Activated CD4-positive, alpha-beta T cell treated with anti-CD3 and anti-CD28 coated beads, Interleukin-2, amount 50 U/mL, for 24 hours (primary cell): ENCODE results near the gene CSGALNACT2.
"Not testable (repeated sequence)": the region's sequence is repeated elsewhere in the genome, so short reads cannot be mapped to it uniquely, and the experiment has no call there.

ENCODE experiments used
- DNase-seq, 2 donors: peaks; one replicate each; pipeline ENCODE4 v3.0.0-alpha.2; 2020; ENCODE audit warnings: low read depth in 1 of 2, low spot score in 1 of 2

Gene CSGALNACT2

DNA sequence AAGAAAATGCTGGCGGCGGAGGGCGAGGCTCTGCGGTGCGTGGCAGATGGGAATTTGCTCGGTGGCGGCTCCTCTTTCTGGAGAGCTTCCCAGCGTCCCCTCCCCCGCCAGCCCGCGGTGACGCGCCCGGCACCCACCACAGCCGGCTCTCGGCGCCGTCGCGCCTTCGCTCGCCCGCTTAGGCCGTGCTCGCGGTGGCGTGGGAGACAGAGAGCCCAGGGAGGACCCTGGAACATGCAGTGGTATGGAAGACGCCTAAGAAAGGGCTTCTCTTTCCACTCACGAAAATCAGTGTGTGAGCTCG is 576 bp upstream of the CSGALNACT2 start:
- DNase-seq = no peak

DNA sequence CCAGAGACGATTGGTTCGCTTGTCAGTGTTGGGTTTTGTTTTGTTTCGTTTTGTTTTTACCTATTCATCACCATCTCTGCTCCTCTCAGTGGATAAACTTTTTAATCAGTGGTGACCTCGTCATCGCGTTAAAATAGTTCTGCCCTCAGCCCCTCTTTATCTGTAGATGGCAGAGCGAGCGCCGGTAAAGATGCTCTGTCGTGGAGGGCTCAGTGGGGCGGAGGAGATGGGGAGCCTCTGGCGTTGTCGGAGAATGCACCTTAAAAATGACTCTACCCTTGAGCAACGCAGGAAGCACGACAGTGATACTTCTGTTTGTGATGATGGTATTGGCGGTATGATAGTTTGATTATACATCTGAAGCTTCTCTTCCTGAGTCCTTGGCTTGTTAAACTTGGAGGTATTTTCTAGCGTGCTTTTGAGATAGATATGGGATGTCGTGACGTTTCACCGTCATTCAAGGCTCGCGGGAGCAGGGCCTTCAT is 554 bp downstream of the CSGALNACT2 start:
- DNase-seq = peak in 1 of 2 donors; percentile 44

DNA sequence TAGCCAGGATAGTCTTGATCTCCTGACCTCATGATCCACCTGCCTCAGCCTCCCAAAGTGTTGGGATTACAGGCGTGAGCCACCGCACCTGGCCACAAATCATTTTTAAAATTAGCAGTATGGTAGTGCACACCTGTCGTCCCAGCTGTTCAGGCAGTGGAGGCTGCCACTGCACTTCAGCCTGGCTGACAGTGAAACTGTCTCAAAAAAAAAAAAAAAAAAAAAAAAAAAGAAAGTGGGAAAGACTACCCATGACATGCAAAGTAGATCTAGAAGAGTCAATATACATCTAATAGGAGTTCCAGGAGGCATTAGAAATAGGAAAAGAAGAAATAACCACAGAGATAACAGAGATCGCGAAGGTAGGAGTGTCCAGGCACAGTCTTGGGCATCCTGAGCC is 3.2 kb downstream of the CSGALNACT2 start:
- no peak for DNase-seq

DNA sequence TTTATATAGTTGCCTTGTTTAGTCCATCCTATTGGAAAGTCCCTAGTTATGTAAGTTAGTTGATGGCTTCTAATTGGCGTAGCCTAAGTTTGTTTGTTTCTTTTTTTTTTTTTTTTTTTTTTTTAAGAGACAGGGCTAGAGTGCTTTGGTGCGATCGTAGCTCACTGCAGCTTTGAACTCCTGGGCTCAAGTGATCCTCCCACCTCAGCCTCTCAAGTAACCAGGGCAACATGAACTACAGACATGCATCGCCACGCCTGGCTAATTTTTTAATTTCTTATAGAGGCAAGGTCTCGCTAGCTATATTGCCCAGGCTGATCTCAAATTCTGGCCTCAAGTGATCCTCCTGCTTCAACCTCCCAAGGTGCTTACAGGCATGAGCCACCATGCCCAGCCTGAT is 7.1 kb downstream of the CSGALNACT2 start:
- no peak for DNase-seq

DNA sequence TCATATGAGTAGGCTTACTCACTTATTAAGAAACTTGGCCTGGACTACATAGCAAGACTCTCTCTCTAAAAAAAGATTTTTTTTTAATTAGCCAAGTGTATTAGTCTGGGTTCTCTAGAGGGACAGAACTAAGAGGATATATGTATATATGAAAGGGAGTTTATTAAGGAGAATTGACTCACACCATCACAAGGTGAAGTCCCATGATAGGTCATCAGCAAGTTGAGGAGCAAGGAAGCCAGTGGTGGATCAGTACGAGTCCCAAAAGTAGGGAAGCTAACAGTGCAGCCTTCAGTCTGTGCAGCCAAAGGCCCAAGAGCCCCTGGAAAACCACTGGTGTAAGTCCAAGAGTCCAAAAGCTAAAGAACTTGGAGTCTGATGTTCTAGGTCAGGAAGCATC is 7.7 kb downstream of the CSGALNACT2 start:
- not testable (repeated sequence) for DNase-seq

DNA sequence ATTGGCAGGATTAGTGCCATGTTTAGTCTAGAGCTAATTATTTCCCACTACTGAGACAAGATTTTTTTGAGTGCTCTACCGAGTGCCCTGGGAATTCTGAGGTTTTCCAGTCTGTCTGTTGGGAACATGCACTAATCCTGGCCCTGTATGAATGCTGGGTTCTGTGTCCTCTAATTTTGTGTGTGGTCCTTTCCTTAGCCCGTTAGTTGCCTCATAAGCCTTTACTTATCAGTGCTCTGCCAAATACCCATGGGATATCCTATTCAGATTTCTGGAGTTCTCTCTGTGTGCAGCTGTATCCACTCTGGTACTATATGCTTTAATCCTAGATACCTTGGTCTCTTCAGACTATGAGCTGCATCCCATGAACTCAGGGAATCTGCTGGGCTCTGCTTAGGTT is 13.1 kb downstream of the CSGALNACT2 start:
- no peak for DNase-seq

DNA sequence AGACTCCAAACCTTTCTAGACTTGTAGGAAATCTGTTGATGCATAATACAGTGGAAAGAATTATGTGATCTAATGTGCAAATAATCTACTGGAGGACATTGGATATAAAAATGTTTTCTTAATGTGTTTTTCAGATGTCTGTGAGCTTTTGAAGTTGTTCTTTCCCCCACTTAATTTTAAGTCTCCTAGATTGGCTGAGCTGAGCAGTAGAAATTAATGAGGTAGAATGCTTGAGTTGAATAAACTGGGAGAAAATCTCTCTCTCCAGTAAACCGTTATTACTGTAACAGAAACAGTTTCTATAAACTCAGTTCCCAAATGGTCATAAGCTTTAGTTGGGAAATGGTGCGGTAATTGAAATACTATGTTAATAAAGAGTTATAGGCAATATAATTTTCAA is 15.7 kb downstream of the CSGALNACT2 start:
- DNase-seq = no peak

DNA sequence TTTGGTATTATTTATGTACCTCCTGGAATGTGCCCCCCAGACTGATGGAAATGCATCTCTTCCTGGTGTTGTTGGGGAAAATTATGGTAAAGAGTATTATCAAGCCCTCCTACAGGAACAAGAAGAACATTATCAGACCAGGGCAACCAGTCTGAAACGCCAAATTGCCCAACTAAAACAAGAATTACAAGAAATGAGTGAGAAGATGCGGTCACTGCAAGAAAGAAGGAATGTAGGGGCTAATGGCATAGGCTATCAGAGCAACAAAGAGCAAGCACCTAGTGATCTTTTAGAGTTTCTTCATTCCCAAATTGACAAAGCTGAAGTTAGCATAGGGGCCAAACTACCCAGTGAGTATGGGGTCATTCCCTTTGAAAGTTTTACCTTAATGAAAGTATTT is 17.0 kb downstream of the CSGALNACT2 start:
- DNase-seq = no peak

DNA sequence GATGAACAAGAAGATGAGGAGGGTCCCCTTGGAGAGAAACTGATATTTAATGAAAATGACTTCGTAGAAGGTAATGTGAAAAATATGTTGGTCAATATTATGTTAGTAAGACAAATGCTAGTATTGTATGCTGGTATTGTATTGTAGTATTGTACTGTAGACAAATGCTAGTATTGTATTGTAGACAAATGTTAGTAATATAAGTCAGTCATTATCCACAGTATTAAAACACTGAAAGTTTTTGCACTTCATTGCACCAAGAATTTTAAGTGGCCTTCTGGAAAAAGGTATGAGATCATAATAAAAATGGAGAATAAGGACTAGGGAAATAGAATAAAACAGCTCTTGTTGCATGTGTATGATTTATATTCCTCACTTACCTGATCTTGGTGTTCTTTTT is 17.5 kb downstream of the CSGALNACT2 start:
- DNase-seq = no peak

DNA sequence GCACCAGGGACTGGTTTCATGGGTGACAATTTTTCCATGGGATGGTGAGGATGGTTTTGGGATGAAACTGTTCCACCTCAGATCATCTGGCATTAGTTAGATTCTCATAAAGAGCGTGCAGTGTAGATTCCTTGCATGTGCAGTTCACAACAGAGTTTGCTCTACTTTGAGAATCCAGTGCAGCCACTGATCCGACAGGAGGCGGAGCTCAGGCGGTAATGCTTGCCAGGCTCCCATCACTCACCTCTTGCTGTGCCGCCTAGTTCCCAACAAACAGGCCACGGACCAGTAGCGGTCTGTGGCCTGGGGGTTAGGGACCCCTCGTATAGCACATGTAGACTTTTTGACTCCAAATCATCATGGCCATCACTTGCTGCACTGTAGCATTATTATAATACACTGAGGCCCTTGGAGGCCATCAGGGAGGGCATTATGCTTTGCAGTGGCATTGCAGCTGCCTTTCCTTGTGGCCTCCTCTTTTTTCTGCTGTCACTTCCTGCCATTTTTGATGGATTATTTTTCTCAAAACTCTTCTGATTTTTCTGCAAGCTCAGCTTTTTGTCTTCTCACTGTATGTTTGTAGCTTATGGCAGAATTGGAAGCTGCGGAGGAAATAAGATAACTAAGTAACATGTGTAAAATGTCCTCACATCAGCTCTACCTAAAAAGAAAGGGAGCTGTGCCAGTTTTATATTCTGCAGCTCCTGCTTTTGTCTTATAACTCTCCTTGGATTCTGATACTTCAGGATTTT is 18.5 kb downstream of the CSGALNACT2 start:
- DNase-seq = no peak

DNA sequence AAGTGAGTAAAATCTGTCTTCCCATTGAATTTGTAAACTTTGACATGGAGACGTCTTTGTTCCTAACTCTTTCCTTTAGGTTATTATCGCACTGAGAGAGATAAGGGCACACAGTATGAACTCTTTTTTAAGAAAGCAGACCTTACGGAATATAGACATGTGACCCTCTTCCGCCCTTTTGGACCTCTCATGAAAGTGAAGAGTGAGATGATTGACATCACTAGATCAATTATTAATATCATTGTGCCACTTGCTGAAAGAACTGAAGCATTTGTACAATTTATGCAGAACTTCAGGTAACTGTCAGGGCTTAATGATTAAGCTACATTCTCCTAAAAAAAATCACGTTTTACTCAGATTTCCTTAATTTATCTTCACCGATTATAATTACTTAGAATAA is 20.4 kb downstream of the CSGALNACT2 start:
- no peak for DNase-seq

DNA sequence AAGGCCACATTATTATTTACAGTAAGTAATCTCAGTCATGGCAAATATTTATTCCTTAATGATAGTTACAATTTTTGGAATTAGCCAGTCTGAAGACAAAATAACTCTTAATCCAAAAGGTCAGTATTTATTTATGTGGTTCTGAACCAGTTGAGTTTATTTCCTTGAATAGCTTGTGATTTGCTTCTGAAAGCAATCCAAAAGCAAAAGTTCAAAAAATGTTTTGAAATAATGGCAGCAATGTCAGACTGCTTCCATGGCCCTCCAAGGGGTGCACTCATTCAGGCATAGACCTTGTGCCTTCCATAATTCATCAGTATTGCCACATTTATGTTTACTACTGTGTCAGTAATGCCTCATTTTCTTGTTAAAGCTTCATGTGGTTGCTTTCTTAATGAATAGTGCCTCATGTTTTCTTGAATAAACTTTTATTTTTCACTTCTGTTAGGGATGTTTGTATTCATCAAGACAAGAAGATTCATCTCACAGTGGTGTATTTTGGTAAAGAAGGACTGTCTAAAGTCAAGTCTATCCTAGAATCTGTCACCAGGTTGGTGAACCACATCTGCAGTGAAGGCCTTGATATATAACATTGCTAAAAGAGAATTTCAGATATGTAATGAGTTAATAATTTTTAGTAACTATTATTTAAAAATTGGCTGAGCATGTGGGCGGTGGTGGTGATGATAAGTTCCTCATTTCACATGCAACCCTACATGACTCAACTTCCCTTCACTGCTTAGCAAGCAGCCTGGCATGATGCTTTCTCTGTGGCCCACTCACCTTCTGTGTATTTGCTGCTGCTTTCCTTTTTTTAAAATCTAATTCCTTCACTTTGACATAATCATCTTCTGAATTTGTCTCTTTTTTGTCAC is 22.0 kb downstream of the CSGALNACT2 start:
- DNase-seq = peak in 1 of 2 donors; percentile 26

DNA sequence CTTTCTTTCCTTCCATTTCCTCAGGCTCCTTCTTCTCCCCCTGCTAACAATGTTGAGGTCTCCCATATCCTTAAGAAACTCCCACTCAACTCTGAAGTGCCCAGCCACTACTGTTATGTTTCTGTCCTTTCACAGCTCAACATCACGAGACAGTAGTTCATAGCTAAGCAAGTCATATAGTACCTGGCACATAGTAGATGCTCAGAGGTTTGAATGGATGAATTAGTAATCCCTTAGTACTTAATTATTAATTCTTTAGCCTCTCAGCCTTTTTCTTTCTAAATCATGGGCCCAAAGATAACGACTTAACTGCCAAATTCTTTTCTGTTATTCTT is 22.6 kb downstream of the CSGALNACT2 start:
- DNase-seq = no peak

DNA sequence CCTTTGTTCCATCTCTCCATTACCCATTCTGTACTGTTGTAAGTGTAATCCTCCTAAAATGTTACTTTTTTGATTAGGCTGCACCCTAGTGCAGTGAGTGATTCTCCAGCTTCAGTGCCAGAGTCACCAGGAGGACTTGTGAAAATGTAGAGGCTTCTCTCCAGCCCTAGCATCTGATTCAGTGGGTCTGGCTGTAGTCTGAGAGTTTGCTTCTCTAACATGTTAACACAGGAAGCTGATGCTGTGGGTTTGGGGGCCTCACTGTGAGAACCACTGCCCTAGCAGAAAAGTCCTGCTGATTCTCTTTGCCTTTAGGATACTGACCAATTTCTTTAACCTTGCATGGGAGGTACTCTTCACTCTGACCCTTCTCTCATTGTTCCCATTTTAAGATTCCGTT is 24.4 kb downstream of the CSGALNACT2 start:
- DNase-seq = no peak

DNA sequence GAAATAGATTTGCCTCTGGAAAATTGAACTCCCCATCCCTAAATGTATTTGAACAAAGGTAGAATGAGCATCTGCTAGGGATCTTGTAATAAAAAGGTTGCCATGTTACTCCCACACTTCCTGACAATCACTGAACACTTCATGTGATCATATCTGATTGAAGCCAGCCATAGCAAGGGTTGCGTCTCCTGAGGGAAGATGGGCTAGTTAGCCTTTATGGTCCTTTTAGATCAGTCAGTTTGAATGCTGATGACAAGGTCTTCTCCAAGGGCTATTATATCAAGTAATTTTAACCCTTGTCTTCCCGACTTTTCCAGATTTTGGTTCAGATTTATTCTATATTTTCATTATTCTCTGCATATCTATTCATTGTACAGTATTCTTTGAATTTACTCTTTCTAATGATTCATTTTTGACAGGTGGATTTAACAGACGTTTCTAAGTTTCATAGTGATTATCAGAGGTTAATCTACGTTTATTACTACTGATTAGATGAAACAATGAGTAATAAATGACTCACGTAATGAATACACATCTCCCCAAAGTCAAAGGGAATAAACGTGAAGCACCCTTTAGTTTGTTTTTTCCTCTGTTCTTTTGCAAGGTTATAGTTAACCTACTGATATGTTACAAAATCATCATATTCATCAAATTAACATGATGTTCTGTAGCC is 28.1 kb downstream of the CSGALNACT2 start:
- DNase-seq = no peak

DNA sequence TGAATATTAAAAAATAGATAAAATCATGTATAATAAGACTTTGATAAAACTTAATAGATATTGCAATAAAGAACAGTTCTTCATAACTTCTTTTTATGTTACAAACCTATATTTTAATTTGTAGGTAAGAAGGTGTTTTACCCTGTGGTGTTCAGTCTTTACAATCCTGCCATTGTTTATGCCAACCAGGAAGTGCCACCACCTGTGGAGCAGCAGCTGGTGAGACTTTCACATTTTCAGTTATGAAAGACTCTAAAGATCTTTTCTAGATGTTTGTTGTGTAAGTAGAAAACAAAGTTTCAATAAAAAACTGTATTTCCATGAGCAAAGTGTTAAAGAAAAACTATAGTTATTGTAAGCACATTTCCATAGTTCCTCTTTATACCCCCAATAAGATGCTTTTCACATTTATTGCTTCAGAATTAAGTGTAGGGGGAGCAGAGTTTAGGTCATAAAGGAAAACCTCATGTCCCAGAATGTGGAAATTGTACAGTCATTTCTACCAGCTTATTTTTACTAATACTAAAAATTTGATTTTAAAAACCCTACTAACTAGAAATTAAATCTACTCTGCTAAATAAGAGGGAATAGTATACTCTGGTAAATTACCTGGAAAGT is 28.7 kb downstream of the CSGALNACT2 start:
- no peak for DNase-seq

DNA sequence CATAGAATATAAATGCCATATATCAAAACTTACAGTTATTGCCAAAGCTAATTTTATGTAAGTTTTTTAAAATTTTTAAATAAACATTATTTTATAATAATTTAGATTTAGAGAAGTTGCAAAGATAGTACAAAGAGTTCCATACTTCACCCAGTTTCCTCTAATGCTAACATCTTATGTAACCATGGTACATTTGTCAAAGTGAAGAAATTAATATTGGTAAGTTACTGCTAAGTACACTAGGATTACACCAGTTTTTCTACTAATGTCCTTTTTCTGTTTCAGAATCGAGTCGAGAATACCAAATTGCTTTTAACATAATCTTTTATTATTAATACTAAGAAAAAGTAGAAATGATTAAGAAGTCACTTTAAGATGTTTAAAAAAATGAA is 29.2 kb downstream of the CSGALNACT2 start:
- DNase-seq = no peak

DNA sequence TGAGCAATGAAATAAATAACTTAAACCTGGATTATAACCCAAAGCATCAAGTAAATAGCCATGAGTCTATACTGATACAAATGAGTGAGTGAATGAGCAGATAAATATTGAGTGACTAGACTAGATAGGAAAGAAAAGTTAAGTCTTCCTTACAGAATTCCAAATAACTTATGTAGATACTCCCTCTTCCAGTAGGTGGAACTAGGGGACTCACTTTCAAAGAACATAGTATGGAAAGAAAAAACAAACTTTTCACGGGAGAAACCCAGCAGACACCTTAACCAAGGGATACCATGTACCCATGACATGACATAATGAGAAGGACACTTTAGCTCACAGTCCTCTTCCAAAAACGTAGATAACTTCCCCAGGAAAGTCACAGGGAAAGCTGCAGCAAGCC is 32.2 kb downstream of the CSGALNACT2 start:
- DNase-seq = no peak

DNA sequence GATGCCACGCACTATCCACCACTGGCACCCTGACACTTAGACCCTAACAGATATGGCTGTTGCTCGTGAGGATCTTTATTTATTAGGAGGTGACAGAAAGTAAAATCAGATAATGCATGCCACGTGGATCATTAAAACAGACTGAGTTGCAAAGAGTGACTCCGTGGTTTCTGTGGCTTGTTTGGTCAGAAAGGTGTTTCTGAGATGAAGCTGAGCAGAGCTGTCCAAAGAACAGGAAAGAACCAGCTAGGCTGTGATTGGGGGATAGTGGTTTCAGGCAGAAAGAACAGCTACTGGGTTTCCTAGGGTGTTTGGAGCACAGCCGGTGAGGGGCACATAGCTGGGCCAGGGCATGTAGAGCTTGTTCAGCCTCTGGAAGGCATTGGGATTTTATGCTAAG is 34.4 kb downstream of the CSGALNACT2 start:
- no peak for DNase-seq

DNA sequence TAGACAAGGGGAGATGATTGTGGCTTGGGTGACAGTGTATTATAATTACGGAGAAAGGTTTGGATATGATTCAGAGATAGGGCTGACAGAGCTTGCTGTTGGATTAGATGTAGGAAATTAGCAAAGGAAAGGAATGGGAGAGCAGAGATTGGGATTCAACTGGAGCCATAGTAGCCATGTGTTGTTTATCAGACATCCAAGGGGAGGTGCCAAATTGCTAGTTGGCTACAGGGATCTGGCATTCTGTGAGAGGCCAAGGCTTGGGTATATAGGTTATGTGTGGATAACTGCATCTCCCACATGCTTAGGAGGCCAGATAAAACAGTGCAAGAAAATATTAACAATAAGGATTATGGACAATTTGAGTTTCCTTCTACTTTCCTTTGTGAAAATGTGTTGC is 34.9 kb downstream of the CSGALNACT2 start:
- no peak for DNase-seq

DNA sequence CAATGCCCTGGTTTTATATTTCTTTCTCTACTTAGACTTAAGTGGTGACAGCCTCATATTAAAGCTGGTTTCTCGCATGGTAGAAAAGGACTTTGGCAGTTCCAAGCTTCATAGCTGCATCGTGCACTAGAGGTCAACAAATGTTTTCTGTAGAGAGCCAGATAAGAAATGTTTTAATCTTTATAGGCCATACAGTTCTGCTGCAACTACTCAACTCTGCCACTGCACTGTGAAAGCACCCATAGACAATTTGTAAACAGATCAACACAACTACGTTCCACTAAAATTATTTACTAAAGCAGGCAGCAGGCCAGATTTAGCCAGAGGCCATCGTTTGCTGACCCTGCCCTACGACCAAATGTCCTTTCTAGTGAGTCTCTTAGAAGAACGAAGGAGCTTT is 36.7 kb downstream of the CSGALNACT2 start:
- DNase-seq = no peak

DNA sequence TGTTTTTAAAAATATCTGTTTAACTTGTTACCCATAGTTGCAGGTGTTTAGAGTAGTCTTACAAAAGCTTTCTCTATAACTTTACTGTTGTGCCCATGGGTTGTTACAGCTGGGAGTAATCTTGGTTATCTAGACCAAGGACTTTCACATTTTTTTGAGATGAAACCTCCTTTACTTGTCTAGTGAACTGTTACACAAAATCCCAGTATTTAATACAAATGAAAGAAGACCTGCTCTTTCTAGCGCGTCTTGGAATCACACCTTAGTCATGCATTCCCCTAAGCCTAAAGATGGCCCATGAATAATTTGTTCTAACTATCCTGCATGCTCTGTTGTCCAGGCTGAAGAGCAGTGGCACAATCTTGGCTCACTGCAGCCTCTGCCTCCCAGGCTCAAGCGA is 38.0 kb downstream of the CSGALNACT2 start:
- no peak for DNase-seq
